Measurements from ENCODE around the gene NFIA.
A peak's percentile ranks its signal among the peaks of the same experiment; 100 is the strongest.

The NFIA gene

DNA sequence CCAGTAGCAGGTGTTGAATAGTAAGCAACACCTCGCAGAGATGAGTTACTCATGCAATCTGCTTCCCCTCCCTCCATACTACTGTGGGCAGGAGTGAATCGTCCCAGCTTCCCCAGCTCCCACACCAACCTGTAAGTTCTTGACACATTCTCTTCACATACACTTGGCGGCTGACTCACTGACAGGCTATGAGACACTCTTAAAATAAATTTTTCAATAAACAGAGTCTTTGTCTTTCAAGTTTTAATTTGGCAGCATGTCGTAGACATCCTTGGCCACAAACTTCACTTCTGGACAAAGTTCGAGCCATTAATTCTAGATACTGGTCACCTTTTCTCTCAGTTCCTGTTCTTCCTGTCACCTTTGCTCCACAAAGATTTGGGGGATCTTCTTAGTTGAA is 351.9 kb downstream of the NFIA start:
- TF ChIP-seq CREB1 (IDR thresholded peaks at IDR 0.05; ENCODE audit: low read depth) = no peak
- TF ChIP-seq TCF12 (IDR thresholded peaks at IDR 0.05; ENCODE audit: low read depth) = no peak
- TF ChIP-seq TEAD4 (IDR thresholded peaks at IDR 0.05) = no peak
- TF ChIP-seq, protein P1, sequence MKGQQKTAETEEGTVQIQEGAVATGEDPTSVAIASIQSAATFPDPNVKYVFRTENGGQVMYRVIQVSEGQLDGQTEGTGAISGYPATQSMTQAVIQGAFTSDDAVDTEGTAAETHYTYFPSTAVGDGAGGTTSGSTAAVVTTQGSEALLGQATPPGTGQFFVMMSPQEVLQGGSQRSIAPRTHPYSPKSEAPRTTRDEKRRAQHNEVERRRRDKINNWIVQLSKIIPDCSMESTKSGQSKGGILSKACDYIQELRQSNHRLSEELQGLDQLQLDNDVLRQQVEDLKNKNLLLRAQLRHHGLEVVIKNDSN (IDR thresholded peaks at IDR 0.05) = no peak
- TF ChIP-seq EP300 (IDR thresholded peaks at IDR 0.05; ENCODE audit: borderline replicate concordance) = no peak
- TF ChIP-seq EGR1 (IDR thresholded peaks at IDR 0.05) = no peak
- TF ChIP-seq, protein P2, sequence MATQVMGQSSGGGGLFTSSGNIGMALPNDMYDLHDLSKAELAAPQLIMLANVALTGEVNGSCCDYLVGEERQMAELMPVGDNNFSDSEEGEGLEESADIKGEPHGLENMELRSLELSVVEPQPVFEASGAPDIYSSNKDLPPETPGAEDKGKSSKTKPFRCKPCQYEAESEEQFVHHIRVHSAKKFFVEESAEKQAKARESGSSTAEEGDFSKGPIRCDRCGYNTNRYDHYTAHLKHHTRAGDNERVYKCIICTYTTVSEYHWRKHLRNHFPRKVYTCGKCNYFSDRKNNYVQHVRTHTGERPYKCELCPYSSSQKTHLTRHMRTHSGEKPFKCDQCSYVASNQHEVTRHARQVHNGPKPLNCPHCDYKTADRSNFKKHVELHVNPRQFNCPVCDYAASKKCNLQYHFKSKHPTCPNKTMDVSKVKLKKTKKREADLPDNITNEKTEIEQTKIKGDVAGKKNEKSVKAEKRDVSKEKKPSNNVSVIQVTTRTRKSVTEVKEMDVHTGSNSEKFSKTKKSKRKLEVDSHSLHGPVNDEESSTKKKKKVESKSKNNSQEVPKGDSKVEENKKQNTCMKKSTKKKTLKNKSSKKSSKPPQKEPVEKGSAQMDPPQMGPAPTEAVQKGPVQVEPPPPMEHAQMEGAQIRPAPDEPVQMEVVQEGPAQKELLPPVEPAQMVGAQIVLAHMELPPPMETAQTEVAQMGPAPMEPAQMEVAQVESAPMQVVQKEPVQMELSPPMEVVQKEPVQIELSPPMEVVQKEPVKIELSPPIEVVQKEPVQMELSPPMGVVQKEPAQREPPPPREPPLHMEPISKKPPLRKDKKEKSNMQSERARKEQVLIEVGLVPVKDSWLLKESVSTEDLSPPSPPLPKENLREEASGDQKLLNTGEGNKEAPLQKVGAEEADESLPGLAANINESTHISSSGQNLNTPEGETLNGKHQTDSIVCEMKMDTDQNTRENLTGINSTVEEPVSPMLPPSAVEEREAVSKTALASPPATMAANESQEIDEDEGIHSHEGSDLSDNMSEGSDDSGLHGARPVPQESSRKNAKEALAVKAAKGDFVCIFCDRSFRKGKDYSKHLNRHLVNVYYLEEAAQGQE (IDR thresholded peaks at IDR 0.05; ENCODE audit: low read depth) = no peak
- no peak for TF ChIP-seq YY1 (IDR thresholded peaks at IDR 0.05; ENCODE audit: low read depth)
- TF ChIP-seq, protein P3, sequence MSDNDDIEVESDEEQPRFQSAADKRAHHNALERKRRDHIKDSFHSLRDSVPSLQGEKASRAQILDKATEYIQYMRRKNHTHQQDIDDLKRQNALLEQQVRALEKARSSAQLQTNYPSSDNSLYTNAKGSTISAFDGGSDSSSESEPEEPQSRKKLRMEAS (IDR thresholded peaks at IDR 0.05) = no peak
- no peak for TF ChIP-seq FOXM1 (IDR thresholded peaks at IDR 0.05; ENCODE audit: borderline replicate concordance, low read depth)

DNA sequence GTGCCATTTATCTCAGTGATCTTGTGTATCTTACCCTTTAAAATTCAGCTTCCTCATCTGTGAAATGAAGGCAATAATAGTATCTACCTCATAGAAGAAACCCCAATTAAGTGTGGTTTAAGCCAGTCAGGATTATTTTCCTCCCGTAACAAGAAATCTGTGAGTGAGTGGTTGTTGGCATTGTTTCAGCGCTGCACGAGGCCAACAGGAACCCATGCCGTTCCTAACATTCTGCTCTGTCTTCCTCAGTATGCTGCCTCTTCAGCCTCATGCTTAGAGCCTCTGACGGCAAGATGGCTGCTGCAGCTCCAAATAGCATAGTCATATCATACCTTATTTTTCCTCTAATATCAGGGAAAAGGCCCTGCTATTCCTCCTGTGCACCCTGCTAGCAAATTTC is 352.9 kb downstream of the NFIA start:
- TF ChIP-seq EGR1 (IDR thresholded peaks at IDR 0.05) = no peak
- TF ChIP-seq TEAD4 (IDR thresholded peaks at IDR 0.05) = no peak
- no peak for TF ChIP-seq FOXM1 (IDR thresholded peaks at IDR 0.05; ENCODE audit: borderline replicate concordance, low read depth)
- TF ChIP-seq YY1 (IDR thresholded peaks at IDR 0.05; ENCODE audit: low read depth) = no peak

DNA sequence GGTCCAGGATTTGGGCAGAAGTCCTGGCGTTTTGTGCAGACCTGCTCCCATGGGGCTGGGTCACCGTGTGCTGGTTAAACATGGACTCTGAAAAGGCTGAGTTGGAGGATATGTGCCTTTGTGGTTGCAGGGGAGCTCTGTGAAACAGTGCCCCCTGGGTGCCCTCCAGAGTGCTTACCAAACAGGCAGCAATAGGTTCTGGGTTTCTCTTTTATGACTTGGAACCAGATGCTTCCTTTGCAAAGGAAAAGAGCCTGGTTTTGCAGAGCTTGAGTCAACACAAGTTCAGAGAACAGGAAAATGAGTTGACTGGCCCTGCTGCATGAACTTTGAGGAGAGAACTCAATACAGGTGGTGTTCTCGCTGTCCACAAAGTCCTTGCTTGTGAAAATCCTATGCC is 353.7 kb downstream of the NFIA start:
- TF ChIP-seq NFIC (IDR thresholded peaks at IDR 0.05) = no peak
- peak; percentile 36; the same call in 1 of the 2 replicates for TF ChIP-seq RAD21 (IDR thresholded peaks at IDR 0.05; ENCODE audit: low read depth)

DNA sequence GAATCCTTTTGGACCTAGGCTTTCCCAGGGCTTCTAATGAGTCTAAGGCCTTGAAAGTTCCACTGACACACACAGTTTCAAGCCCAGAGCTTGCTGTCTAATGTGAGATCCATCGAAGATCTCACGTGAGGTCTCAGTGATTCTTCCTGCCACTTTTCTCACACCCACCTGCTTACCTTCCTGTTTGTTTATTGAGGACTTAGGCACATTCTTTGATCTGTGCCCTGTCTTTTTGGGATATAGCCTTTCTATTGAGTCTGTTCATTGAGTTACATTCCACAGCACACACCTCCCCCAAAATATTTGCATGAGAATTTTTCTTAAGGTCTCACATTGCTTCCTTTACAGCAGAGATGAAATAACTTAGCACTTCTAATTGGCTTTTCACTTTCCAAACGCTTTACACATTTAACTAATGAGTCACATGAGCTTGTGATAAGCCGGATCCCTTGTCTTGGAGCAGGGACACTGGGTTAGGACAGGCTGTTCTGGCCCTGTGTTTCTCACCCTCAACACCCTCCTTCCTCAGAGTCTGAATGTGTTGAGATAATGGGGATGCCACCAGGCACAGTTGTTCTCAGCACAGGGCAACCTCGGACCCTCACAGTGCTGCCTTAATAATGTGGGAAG is 354.2 kb downstream of the NFIA start:
- TF ChIP-seq EP300 (IDR thresholded peaks at IDR 0.05; ENCODE audit: borderline replicate concordance) (no peak), YY1 (IDR thresholded peaks at IDR 0.05; ENCODE audit: low read depth) (no peak)
- TF ChIP-seq, protein P2 (IDR thresholded peaks at IDR 0.05; ENCODE audit: low read depth) = no peak

DNA sequence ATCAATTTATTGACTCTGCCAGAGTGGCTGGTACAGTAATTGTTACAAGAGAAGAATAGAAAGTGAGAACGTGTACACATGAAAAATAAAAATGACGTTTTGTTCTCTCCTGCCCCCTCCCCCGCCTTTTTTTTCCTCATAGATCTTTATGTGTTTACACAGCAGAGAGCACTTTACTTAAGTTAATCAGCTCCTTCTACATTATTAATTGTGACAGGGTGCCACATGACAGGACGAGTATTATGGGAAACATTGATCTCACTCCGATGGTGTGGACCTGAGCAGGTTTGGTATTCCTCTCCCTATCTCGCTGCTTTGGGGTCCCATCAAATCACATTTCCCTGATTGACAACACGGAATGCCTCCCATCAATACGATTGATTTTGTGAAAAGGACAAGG is 356.9 kb downstream of the NFIA start:
- no peak for TF ChIP-seq ZBTB7A (IDR thresholded peaks at IDR 0.05; ENCODE audit: low read depth)
- no peak for TF ChIP-seq EP300 (IDR thresholded peaks at IDR 0.05; ENCODE audit: borderline replicate concordance)
- no peak for TF ChIP-seq NFIC (IDR thresholded peaks at IDR 0.05)
- TF ChIP-seq TEAD4 (IDR thresholded peaks at IDR 0.05) = no peak
- TF ChIP-seq EGR1 (IDR thresholded peaks at IDR 0.05) = no peak
- TF ChIP-seq FOXM1 (IDR thresholded peaks at IDR 0.05; ENCODE audit: borderline replicate concordance, low read depth) = no peak
- TF ChIP-seq TAF1 (IDR thresholded peaks at IDR 0.05; ENCODE audit: low read depth) = no peak
- TF ChIP-seq, protein P1 (IDR thresholded peaks at IDR 0.05) = no peak
- TF ChIP-seq, protein P2 (IDR thresholded peaks at IDR 0.05; ENCODE audit: low read depth) = no peak
- TF ChIP-seq YY1 (IDR thresholded peaks at IDR 0.05; ENCODE audit: low read depth) = no peak
- TF ChIP-seq, protein P3 (IDR thresholded peaks at IDR 0.05) = no peak
- no peak for TF ChIP-seq TCF12 (IDR thresholded peaks at IDR 0.05; ENCODE audit: low read depth)
- TF ChIP-seq RAD21 (IDR thresholded peaks at IDR 0.05; ENCODE audit: low read depth) = no peak
- TF ChIP-seq CREB1 (IDR thresholded peaks at IDR 0.05; ENCODE audit: low read depth) = no peak
- TF ChIP-seq CEBPB (IDR thresholded peaks at IDR 0.05) = no peak

Measured in Ishikawa (cell line).